Stimulated activated CD8-positive, alpha-beta memory T cell treated with anti-CD3 and anti-CD28 coated beads, Interleukin-4, amount 100 ng/mL, for 4 hours (primary cell): Measurements from ENCODE around the gene KATNB1.
"Not testable (repeated sequence)": the region's sequence is repeated elsewhere in the genome, so short reads cannot be mapped to it uniquely, and the experiment has no call there.

ENCODE experiments used
- DNase-seq, 2 donors: peaks; one replicate each; pipeline ENCODE4 v3.0.0-alpha.2; 2020; ENCODE audit warnings: low read depth in 2 of 2, low spot score in 1 of 2

The KATNB1 gene

DNA sequence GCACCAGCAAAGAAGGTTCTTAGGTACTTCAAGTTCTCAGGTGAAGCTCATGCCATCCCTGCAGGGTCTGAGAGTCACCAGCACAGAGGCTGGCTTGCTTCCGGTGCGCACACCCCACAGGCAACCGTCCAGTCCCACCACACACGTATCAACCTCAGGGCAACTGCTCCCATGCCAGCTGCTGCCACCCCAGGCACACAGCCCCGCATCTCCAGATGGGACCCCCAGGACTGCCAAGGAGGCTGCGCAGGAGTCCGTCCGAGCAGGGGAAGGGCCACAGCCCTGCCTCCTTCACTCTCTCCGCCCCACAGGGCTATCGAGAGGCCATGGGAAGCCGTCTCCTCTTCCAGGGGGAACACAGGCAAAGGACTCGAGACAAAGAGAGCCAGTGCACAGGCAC, 53.4 kb downstream of the KATNB1 start:
- no peak for DNase-seq

DNA sequence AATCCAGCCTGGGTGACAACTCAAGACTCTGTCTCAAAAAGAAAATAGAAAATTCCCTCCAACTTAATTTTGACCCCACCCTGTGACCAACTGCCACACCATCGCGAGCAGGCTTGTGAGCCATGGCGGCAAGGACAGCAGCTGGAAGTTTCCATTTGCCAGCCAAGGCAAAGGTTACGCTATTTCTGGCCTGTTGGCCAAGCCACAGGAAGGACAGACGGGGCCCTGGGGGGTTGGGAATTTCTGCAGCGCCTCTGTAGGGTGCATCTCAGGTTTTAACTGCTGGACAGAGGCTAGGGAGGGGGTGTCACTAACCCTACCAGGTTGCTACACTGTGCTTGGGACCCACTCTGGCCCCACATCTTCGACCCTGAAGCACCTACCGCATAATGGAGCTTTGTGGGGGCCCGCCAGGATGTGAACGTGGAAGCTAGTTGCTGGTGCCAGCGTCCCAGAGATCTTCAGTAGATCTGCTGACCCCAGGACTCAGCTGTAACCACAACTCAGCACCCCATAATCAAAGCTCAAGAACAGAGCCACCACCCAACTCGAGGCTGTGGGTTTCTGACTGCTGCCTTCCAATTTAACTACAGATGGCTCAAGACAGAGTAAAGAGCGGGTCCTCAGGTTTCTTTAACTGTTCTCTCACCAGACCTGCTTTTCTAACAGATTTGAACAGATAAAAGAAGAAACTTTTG, 55.8 kb downstream of the KATNB1 start:
- no peak for DNase-seq

DNA sequence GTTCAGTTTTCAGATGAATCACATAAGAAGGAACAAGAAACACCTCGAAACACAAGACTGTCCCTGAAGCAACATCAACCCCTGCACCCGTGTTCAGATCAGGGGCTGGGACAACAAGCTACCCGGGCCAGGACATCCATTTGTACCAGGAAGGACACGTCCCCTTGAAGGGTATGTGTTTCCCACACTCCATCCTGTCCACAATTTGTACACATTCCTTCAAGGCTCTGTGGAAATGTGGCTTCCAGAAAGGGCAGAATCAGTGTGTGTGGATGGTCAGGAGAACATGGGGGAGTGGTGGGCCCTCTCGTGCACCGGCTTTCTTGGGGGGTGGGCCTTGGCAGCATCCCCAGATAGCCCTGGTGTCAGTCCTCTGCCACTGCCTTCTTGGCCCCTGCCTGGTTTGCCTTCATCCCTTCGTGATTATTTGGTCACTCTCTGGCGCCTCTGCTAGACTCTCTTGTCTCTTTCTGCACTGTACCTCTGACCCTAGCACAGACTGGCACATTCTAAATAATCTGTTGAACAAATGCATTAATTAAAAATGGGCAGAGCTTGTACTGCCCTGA, 56.4 kb downstream of the KATNB1 start:
- DNase-seq, result no peak

DNA sequence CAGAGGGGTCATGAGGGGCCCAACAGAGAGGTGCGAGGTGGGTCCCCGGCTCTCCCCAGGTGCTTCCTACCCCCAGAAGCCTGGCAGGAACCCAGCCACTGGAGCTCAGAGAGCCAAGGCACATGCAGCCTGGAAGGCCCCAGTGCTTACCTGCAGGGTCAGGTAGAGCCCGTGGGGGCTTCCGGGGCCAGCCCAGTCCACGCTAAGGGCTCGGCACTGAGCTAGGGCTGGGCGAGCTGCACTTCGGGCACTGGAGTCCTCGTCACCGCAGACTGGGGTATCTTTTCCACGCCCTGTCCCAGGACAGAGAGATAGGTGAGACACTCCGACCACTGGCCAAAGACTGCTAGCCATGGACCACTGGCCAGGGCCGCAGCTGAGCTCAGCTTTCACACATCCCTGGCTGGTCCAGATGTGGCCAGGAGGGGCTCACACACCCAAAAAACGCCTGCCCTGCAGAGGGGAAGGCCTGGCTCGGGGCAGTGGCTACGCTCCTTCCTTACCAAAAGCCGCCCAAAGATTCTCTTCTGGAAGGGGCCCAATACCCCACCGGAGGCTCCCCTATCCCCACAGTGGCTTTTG, 59.4 kb downstream of the KATNB1 start:
- DNase-seq, result no peak

DNA sequence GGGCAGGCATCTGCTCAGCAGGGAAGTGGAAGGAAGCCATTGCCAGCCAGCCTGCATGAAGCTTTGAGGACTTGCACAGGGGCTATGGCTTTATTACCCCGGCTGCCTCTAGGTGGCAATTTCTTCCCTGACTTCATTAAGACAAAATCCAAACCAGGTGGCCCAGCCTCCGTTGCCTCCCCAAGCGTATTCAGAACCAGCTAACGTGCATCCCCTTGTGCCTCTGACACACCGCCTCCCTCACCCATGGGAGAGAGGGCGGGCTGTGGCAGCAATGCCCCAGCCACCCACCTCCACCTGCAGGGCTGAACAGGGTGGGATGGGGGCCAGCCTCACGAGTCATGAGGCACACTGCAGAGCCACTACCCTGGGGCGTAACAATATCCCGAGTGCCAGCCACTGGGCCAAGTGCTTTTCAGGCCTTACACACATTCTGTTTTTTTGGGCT, 59.9 kb downstream of the KATNB1 start:
- no peak for DNase-seq

DNA sequence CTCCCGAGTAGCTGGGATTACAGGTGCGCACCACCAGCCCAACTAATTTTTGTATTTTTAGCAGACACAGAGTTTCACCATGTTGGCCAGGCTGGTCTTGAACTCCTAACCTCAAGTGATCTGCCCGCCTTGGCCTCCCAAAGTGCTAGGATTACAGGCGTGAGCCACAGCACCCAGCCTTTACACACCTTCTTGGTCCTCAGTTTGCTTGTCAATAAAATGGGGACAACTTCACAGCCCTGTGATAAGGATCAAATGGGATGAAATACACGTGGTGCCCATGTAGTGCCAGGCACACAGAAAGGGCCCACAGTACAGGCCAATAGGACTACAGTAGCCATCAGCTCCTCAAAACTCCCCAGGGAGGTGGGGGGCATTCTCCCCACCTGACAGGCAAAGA, 60.4 kb downstream of the KATNB1 start:
- not testable (repeated sequence) for DNase-seq

DNA sequence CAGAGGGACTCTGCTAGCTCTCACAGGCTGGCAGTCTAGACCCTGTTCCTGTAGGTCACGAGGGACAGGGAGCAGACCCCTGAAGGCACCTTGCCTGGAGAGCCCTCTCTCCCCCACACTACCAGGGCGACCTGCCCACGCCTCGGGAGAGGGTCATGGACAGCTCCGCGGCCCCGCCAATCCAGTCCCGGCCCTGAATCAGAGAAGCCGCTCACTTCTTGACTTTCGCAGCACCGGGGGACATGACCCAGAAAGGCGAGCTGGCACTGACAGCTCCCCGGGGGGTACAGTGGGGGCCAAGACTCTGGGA, 61.6 kb downstream of the KATNB1 start:
- DNase-seq, result no peak

DNA sequence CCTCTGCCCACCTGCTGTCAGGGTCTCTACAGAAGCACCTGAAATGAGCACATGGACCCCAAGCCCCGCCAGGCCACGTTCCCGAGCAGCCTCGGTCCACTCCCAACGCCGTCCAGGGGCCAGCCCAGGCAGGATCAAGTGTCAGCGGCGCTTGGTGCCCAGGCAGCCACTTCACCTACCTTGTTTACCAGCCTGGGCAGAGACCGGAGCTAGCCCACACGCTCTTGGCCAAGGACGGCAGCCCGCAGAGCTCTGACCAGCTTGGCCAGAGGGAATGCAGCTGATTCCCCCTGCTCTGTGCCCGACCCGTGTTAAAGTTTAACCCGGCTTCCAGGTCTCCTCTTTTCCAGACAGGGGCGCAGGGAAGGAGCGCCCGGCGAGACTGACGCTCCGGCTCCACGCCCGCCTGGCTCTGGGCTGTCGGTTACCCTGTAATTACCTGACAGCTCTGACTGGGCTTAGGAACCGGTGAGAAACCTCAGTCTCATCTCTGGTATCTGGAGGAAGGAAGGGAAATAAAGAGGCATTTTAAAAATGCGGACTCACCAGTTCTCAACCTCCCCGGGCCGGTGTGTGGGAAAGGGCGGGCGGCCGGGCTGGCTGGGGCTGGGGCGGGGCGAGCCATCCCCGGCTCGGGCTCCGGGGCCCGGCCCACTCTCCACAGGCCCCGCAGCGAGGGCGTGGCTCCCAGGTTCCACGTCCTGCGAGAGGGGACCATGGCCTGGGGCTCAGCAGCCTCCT, 62.1 kb downstream of the KATNB1 start:
- no peak for DNase-seq

DNA sequence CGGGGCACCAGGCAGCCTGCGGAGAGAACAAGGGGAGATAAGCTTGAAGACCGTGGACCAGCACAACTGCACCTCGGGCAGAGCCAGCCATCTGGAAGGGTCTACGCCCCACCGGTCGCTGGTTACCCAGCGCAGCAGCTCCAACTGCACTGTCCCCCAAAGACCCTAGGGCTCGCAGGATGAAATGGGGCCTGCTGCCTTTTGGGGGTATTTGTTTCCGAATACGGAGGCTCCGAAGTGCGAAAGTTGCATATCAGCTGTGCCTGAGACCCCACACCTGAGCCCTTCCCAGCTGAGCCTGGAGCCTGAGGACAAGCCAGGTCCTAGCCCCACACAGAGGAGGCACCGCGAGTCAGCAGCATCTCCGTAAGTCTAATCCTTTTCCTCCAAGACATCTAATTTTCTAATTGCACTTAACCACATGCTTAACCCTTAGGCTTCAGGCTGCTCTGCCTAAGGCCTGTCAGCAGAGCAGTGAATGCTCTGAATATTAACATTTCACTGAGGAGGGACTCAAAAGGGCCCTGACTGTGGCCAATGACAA, 62.8 kb downstream of the KATNB1 start:
- DNase-seq, result no peak

DNA sequence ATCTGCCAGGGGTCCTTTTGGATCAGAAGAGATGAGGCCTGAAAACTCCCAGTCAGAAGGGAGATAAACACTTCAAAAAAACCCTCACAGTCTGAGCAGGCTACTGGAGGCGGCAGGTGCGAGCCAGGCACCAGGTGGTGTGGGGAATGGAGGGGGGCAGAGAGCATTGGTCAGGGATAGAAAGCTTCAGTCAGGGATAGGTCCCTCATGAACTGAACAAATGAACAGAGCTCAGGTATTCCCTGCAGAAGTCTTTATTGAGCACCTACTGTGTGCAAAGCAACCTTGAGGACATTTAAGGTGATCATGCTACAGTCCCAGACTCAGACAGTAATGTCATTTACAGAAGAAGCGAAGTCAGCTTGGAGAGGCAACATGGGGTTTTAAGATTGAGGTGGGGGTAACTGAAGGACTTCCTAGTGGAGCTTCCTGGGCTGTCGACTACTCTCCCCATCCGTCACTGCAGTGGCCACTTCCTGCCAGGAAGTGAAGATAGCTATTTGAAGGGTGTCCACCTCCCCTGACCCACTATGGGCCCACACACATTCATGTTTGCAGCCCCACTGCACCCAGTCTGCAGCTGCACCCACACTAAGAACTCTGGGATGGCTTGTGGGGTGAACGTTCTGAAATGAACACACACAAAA, 63.5 kb downstream of the KATNB1 start:
- no peak for DNase-seq

DNA sequence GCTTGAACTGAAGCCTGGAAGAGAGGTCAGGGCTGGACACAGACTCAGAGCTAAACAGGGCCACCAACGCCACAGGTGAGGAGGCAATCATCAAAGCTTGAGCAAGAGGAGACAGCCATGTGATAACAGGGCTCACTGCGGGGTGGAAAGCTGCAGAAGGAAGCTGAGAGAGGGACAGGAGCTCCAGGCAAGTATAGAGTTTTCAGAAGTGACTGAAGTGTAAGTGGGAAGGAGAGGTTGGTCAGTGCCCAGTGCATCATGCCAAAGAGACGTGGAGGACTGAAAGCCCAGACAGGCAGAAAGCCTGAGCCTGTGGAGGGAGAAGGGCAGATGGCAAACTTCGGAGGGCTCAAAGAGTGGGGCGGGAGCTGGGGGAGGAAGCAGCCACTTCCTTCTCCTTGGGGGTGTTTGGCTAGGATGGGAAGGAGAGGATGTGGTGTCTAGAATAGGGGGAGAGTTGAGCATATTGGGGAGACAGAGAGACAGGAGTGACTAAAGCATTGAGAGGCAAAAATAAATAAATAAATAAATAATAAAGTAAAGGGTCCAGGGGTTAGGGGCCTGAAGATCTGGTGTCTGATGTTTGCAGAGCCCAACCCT, 64.1 kb downstream of the KATNB1 start:
- DNase-seq, result no peak

DNA sequence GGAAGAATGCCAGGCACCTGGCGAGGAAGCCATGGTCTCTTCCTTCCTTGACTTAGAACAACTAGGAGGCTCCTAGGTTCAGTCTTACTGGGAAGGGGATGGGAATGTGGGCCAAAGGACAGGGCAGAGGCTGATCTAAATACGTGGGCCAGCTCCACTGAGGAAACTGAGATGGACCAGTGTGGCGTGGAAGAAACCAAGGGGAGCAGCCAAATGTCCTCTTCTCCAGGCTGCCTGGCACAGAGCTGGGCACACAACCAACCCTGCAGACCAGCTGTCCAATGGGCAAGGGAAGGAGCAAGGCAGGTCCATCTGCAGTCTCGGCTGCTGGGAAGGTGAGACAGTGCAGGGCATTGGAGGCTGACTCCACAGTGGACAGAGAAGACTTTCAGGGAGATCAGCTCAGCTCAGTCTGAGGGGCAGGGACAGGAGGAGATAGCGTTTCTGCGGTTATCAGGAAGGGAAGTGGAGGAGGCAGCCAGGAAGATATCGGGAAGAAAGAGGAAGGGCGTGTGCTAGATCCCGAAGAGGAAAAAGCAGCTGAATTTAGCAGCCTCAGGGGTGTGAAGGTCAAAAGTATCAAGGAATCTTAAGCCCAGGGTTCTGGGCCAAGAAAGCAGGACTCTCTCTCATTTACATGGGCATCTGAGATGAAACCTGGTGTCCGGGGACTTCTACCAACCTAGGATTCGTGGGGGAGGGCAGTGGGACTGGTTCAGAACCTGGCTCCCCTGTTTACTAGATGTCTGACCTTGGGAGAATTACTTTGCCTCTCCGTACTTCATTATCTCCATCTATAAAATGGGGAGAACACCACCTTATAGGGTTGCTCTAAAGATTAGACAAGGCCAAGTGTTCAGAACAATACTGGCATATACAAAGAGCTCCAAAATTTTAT, 64.9 kb downstream of the KATNB1 start:
- no peak for DNase-seq

DNA sequence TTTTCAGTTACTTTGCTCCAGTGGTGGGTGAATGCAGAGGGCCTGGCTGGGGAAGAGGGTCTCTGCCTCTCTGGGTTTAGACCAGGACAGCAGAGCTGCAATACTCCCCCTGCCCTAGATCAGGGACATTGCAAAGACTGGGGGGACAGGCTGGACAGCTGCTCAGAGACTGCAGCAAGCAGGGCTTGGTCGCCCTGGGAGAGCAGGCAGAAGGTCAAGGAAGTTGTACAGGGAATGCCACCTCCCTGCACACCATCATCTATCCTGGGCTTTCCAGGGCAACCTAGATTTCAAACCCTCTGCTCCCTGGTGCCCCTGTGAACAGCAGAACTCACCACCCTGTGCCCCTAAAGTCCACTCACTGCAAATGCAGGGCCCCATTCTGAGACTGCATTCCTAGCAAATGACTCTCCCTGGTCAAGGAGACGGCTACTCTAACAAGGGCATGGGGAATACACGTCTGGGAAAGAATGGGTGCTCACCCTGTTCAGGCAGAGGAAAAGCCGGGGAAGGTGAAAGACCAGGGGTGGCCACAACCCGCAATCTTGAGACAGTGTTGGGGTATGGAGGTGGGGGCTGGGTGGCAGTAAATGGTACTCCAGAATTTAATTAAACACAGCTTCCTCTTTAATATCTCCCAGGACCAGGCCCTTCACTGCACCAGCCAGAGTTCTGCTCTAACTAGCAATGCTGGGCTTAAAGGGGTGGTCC, 65.7 kb downstream of the KATNB1 start:
- no peak for DNase-seq

DNA sequence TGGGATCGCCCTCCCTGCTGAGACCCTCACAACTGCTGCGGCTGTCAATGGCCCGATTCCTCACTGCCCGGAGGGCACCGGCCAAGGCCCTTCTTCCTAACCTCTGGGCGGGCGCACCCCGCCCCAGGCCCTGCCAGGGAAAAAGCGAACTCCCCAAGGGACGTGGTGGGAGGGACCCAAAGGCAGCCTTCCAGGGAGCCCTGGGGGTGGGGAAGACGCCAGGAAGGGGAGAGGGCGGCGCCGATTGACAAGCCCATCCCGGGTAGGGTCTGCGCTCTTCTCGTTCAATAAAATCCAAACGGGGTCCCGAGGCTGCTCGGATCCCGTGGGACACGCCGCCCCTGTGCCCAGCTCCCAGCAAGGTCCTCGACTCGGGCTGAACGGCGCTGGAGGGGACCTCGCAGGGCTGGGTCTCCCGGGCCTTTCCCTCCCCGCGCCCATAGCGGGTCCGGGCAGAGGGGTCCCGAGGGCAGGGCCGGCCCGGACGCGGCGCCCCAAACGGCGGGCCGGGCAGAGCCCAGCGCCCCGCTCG, 66.3 kb downstream of the KATNB1 start:
- DNase-seq, result no peak

DNA sequence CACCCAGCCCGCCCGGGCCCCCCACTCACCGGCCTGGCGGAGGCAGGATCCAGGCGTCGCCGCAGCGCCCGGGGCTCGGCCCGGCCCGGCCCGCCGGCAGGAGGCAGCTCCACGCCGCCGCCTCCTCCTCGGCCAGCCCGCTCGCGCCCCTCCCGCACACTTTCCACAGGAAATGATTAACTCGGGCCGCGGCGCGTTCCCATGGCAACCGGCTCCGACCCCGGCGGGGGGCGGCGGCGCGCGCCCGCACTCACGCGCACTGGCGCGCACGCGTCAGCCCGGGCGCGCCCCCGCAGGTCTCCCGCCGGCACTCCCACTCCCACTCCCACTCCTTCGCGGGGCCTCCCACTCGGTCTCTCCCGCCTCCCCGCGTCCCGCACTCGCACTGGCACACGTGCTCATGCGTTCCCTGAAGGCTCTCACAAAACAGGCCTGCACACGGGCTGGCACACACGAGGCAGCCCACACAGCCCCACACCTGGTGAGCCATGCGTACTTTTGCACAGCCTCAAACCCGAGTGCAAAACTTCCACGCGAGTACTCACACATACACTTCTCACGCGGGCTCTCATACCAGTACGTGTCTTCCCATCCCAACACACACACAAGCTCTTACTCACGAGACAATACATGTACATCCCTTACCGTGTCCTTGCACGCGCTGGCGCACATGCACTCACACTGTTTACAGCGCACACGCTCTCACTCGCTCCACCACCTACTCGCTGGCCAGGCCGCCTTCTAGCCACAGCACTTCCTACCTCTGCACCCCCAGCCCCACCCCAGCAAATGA, 67.0 kb downstream of the KATNB1 start, which contains the start of gene KIFC3:
TSS of gene KIFC3 (minus strand) at position 151 of the 793 bp plus-strand sequence. CDS start 4,248 bp downstream, outside the sequence.
- DNase-seq, result peak; percentile 41 to 68

DNA sequence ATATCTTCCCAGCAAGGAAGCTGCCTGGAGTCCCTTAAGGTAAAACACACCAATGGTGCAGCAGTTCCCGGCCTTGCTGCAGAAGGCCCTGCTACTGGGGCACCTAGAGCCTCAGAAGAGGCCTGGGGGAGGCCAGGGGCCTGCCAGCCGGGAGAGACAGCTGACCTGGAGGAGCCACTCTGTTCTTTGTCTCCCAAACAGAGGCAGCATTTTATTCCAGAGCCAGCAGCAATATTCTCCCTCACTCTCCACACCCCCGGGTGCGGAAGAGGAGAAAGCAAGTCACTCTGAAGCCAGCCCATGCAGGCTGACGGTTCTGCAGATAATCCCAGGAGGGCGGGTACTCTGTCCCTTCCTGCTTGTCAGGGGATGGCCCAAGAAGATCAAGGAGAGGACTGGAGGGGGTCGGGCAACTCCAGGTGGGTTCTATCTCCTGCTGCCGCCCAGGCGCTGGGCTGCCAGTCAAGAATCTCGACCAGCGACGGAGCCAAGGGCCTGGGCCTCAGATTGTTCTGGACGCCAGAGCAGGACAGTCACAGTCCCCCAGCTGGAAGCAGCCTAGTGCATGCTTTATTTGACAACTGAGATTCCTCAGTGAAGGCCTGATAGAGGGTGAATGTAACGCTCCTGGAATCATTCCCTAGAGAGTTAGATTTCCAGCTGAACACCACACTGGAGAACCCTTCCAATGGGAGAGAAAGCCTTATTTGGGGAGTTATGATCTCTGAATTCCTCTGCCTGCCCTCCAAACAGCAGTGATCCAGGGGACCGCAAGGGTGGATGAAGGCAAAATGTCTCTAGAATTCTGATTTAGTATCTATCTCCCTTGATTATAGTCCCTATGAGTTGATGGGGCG, 67.8 kb downstream of the KATNB1 start:
- DNase-seq, result no peak

DNA sequence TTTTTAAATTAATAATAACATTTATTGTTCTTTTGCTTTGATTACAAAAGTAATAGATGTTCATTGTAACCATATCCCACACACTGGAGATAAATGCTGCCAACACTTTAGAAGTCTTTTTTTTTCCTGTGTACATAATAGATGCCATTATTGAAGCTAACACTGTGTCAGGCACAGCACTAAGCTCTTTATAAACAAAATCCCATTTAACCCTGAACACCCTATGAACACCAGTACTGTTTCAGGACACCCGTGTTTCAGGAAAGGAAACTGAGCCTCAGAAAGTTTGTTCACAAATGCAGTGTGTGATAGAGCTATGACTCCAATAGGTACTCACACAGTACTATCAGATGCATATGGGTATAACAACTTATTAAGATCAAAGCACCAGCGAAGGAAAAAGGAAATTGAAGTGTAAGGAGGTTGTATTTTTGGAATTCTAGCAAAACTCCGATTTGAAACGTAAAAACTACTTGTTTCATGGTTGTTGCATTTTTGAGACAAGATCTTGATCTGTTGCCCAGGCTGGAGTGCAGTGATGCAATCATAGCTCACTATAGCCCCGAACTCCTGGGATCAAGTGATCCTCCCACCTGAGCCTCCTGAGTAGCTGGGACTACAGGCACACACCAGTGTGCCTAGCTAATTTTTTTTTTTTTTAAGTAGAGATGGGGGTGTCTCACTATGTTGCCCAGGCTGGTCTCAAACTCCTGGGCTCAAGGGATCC, 68.7 kb downstream of the KATNB1 start:
- DNase-seq, result no peak
